GM19452 (cell line): Measurements from ENCODE around the gene PAQR3.
"Not testable (repeated sequence)": the region's sequence is repeated elsewhere in the genome, so short reads cannot be mapped to it uniquely, and the experiment has no call there.

Experiments used
- ATAC-seq: cut with Tn5 transposase; IDR thresholded peaks from one replicate; pipeline ENCODE4 v1.9.1; 2021; ENCODE audit not compliant: unreplicated experiment

Gene PAQR3

GRCh38 chr4:78928835-78929234 is 10.4 kb downstream of the PAQR3 start:
- ATAC-seq = no peak

- ATAC-seq = no peak
Observed at GRCh38 chr4:78926826-78927225, 12.4 kb downstream of the PAQR3 start.

- no peak for ATAC-seq
Observed at GRCh38 chr4:78923464-78924312, 15.6 kb downstream of the PAQR3 start.

GRCh38 chr4:78922207-78922606 is 17.0 kb downstream of the PAQR3 start:
- no peak for ATAC-seq

- no peak for ATAC-seq
Observed at GRCh38 chr4:78910612-78911011, 28.6 kb downstream of the PAQR3 start.

GRCh38 chr4:78908974-78909373 is 30.3 kb downstream of the PAQR3 start:
- ATAC-seq = not testable (repeated sequence)

- no peak for ATAC-seq
Observed at GRCh38 chr4:78907638-78908037, 31.6 kb downstream of the PAQR3 start.

GRCh38 chr4:78904143-78904542 is 35.1 kb downstream of the PAQR3 start:
- ATAC-seq = no peak

GRCh38 chr4:78902298-78902697 is 36.9 kb downstream of the PAQR3 start:
- no peak for ATAC-seq

GRCh38 chr4:78901882-78902281 is 37.4 kb downstream of the PAQR3 start:
- ATAC-seq = no peak

GRCh38 chr4:78899302-78899701 is 39.9 kb downstream of the PAQR3 start:
- no peak for ATAC-seq

- ATAC-seq = no peak
Observed at GRCh38 chr4:78889955-78890354, 49.3 kb downstream of the PAQR3 start.

GRCh38 chr4:78885598-78885997 is 53.6 kb downstream of the PAQR3 start:
- no peak for ATAC-seq

- no peak for ATAC-seq
Observed at GRCh38 chr4:78880874-78881492, 58.3 kb downstream of the PAQR3 start.

- ATAC-seq = no peak
Observed at GRCh38 chr4:78878031-78878430, 61.2 kb downstream of the PAQR3 start.

- no peak for ATAC-seq
Observed at GRCh38 chr4:78876568-78877320, 62.5 kb downstream of the PAQR3 start.

- no peak for ATAC-seq
Observed at GRCh38 chr4:78870056-78870455, 69.2 kb downstream of the PAQR3 start.

- not testable (repeated sequence) for ATAC-seq
Observed at GRCh38 chr4:78868712-78869111, 70.5 kb downstream of the PAQR3 start.

- ATAC-seq = no peak
Observed at GRCh38 chr4:78865451-78865850, 73.8 kb downstream of the PAQR3 start.

- ATAC-seq = no peak
Observed at GRCh38 chr4:78864405-78865024, 74.7 kb downstream of the PAQR3 start.

- no peak for ATAC-seq
Observed at GRCh38 chr4:78863991-78864390, 75.2 kb downstream of the PAQR3 start.
